T-cell (primary cell): ENCODE data around the gene TMEM30B. TPM values are rescaled to one million over a fixed set of nuclear protein-coding genes. Genes with fewer than 3 reads are reported as not detected.

Experiments used
- ATAC-seq, 4 experiments: fragments of 200-7000 bp in 3 of 4; fragments of 150-1000 bp in 1 of 4; cut with Tn5 transposase; replicated peaks in 1 of 4; 1 replicate in 3 of 4; 2 replicates in 1 of 4; pipeline ENCODE4 v1.10.0; 2021; ENCODE audit warnings: moderate library complexity in 3 of 4, mild to moderate bottlenecking in 2 of 4, moderate number of reproducible peaks in 1 of 4
- CTCF ChIA-PET, 2 donors: fragments of 300-600 bp; sonication (Branson Sonifier 250); formaldehyde crosslinking; loops; one replicate each; lab custom pipeline; 2022; ENCODE audit warnings: antibody characterized with exemption in 2 of 2; lab: Charles Lee
- POLR2A ChIA-PET, 2 donors: fragments of 300-600 bp; sonication (Branson Sonifier 250); formaldehyde crosslinking; loops; one replicate each; lab custom pipeline; 2022; ENCODE audit warnings: antibody characterized with exemption in 2 of 2; lab: Charles Lee
- DNase-seq, 35 experiments: peaks; one replicate each; pipeline versions ENCODE4 v3.0.0 to v3.0.0-alpha.2; 2013 to 2023
- H3K27ac ChIP-seq: one replicate; pipeline ENCODE4 v1.5.1; 2013; ENCODE audit warnings: low read length
- H3K27me3 ChIP-seq, 2 experiments: replicated peaks in 1 of 2; 1 replicate in 1 of 2; 2 replicates in 1 of 2; pipeline versions ENCODE4 v1.6.1 to v1.7.0; 2013; ENCODE audit warnings: low read length in 1 of 2, mixed read lengths in 1 of 2; ENCODE audit not compliant: control insufficient read depth in 2 of 2, insufficient read depth in 2 of 2; ENCODE audit errors: extremely low read depth in 1 of 2
- H3K36me3 ChIP-seq, 2 donors: 1 replicate in 1 of 2; 2 replicates in 1 of 2; pipeline versions ENCODE4 v1.6.1 to v1.7.0; 2013; ENCODE audit warnings: low read length in 1 of 2; ENCODE audit not compliant: control insufficient read depth in 2 of 2, insufficient read depth in 1 of 2; ENCODE audit errors: extremely low read depth in 1 of 2
- H3K4me1 ChIP-seq, 2 experiments: 1 replicate in 1 of 2; 2 replicates in 1 of 2; pipeline versions ENCODE4 v1.6.1 to v1.7.0; 2013; ENCODE audit warnings: low read length in 2 of 2, mixed read lengths in 1 of 2; ENCODE audit not compliant: insufficient read depth in 2 of 2, control insufficient read depth in 1 of 2; ENCODE audit errors: extremely low read depth in 1 of 2
- H3K4me3 ChIP-seq, 2 donors: 1 replicate in 1 of 2; 2 replicates in 1 of 2; pipeline versions ENCODE4 v1.5.1 to v1.7.0; 2013; ENCODE audit warnings: mild to moderate bottlenecking in 2 of 2, low read length in 1 of 2, moderate library complexity in 1 of 2; ENCODE audit not compliant: control insufficient read depth in 1 of 2; ENCODE audit errors: extremely low read depth in 1 of 2
- H3K9me3 ChIP-seq: 2 replicates; pipeline ENCODE4 v1.7.0; 2013
- H3K27ac Mint-ChIP-seq, 2 donors: one replicate each; pipeline ENCODE4 v1.8.0; 2020 to 2021; ENCODE audit warnings: mild to moderate bottlenecking in 2 of 2, mixed read lengths in 2 of 2
- H3K27me3 Mint-ChIP-seq, 2 donors: one replicate each; pipeline ENCODE4 v1.8.0; 2021 to 2022; ENCODE audit warnings: mixed read lengths in 2 of 2
- H3K36me3 Mint-ChIP-seq: one replicate; pipeline ENCODE4 v1.8.0; 2021; ENCODE audit warnings: mixed read lengths
- H3K4me1 Mint-ChIP-seq, 3 donors: one replicate each; pipeline ENCODE4 v1.8.0; 2020 to 2022; ENCODE audit warnings: mixed read lengths in 3 of 3, mild to moderate bottlenecking in 1 of 3
- H3K4me3 Mint-ChIP-seq, 3 donors: one replicate each; pipeline ENCODE4 v1.8.0; 2020 to 2022; ENCODE audit warnings: mild to moderate bottlenecking in 3 of 3, mixed read lengths in 3 of 3, moderate library complexity in 3 of 3
- H3K9me3 Mint-ChIP-seq, 3 donors: one replicate each; pipeline ENCODE4 v1.8.0; 2020 to 2022; ENCODE audit warnings: mixed read lengths in 3 of 3
- WGBS: methylation state at CpG from one replicate; pipeline ENCODE4 v1.1.5; 2013; ENCODE audit warnings: missing lambda C conversion rate; ENCODE audit not compliant: insufficient coverage; 5-methylcytosine and 5-hydroxymethylcytosine counted together
- total RNA-seq, 35 experiments: library from RNA in 6 of 35; stranded (reverse) in 6 of 35; fragments of 120-200 nt in 1 of 35; gene quantifications; one replicate each; pipeline versions ENCODE4 v1.2.1 to v1.2.4 and lab custom pipeline; 2013 to 2026

Gene TMEM30B
- total RNA-seq, 5 donors from 2014 or later (not counting 1 experiment from before 2014, with no cell fraction given): 2.1 to 8.6 (median 2.9) TPM

GRCh38 chr14:61326146-61326545 lies 45.0 kb upstream of the TMEM30B start:
- WGBS: no CpG with 5 or more reads among the region's 1 CpG
- no peaks in the 10 kb centered on the region for H3K27me3 ChIP-seq
- H3K4me1 ChIP-seq: peaks cover 35 to 47% of the 10 kb centered on the region in 2 experiments
- H3K36me3 ChIP-seq: peaks cover 0 to 4% of the 10 kb centered on the region in 2 donors
- Mint-ChIP-seq H3K4me1 (peaks cover 59 to 72% (median 61%) of the 10 kb centered on the region in 3 donors), H3K36me3 (peaks cover 55% of the 10 kb centered on the region), H3K27me3 (no peaks in the 10 kb centered on the region), H3K4me3 (peak overlapping the region; percentile 98 to 99 (median 99)), H3K9me3 (no peaks in the 10 kb centered on the region), H3K27ac (peak overlapping the region; percentile 95 to 96)
- peak overlapping the region; percentile 93 for H3K27ac ChIP-seq
- H3K9me3 ChIP-seq: no peaks in the 10 kb centered on the region
- ChIA-PET CTCF (interaction anchor here in 1 of 2 donors (0.6 kb wide), 1 partner anchor 21 kb away, joined by 3 read pairs; no protein-coding TSS in a partner anchor), POLR2A (interaction anchor here (0.6 to 1.1 kb wide), 4 partner anchors 10 to 74 kb away, joined by 3 to 16 read pairs (median 4); no protein-coding TSS in a partner anchor)
- H3K4me3 ChIP-seq: peak overlapping the region in 1 of 2 donors; percentile 29
- ATAC-seq (no peak), DNase-seq (peak in 1 of 35 experiments; percentile 35)

GRCh38 chr14:61325166-61325565 lies 44.0 kb upstream of the TMEM30B start:
- H3K4me3 ChIP-seq: peak overlapping the region; percentile 26 to 98
- H3K4me1 ChIP-seq: peaks cover 34 to 40% of the 10 kb centered on the region in 2 experiments
- no peaks in the 10 kb centered on the region for H3K9me3 Mint-ChIP-seq
- no peaks in the 10 kb centered on the region for H3K9me3 ChIP-seq
- H3K36me3 ChIP-seq: peaks cover 0 to 4% of the 10 kb centered on the region in 2 donors
- H3K27ac ChIP-seq: peak overlapping the region; percentile 93
- ChIA-PET POLR2A (interaction anchor here in 1 of 2 donors (0.6 to 1.0 kb wide), 3 partner anchors 9 to 12 kb away, joined by 3 to 4 read pairs (median 3); no protein-coding TSS in a partner anchor), CTCF (interaction anchor here (0.6 to 1.1 kb wide), 3 partner anchors 8 to 510 kb away, joined by 3 read pairs; no protein-coding TSS in a partner anchor)
- H3K4me1 Mint-ChIP-seq: peaks cover 57 to 65% (median 57%) of the 10 kb centered on the region in 3 donors
- no peaks in the 10 kb centered on the region for H3K27me3 ChIP-seq
- ATAC-seq: no peak
- DNase-seq: peak in 1 of 35 experiments; percentile 18
- no CpG with 5 or more reads among the region's 1 CpG for WGBS
- peak overlapping the region; percentile 95 to 96 for H3K27ac Mint-ChIP-seq
- peaks cover 50% of the 10 kb centered on the region for H3K36me3 Mint-ChIP-seq
- H3K4me3 Mint-ChIP-seq: peak overlapping the region; percentile 98 to 99 (median 99)
- H3K27me3 Mint-ChIP-seq: no peaks in the 10 kb centered on the region

- peaks cover 24 to 30% of the 10 kb centered on the region in 2 experiments for H3K4me1 ChIP-seq
- Mint-ChIP-seq H3K4me1 (peaks cover 45 to 53% (median 46%) of the 10 kb centered on the region in 3 donors), H3K27me3 (no peaks in the 10 kb centered on the region), H3K27ac (peak overlapping the region; percentile 95 to 96), H3K36me3 (peaks cover 43% of the 10 kb centered on the region), H3K9me3 (no peaks in the 10 kb centered on the region), H3K4me3 (peak overlapping the region; percentile 98 to 99 (median 99))
- CTCF ChIA-PET: interaction anchor here (0.6 to 1.4 kb wide), 4 partner anchors 13 to 55 kb away, joined by 3 to 6 read pairs (median 4); no protein-coding TSS in a partner anchor
- H3K27ac ChIP-seq: peak overlapping the region; percentile 93
- 0% methylated on average over 1 of the region's 6 CpGs for WGBS
- ATAC-seq: no peak
- H3K36me3 ChIP-seq: no peaks in the 10 kb centered on the region
- DNase-seq: peak in 2 of 35 experiments; percentile 6 to 29
- peak overlapping the region; percentile 93 to 98 for H3K4me3 ChIP-seq
- no peaks in the 10 kb centered on the region for H3K9me3 ChIP-seq
- POLR2A ChIA-PET: interaction anchor here (0.7 to 4.2 kb wide), 9 partner anchors 9 to 109 kb away, joined by 3 to 59 read pairs (median 7); no protein-coding TSS in a partner anchor
- no peaks in the 10 kb centered on the region for H3K27me3 ChIP-seq
These were observed 42.8 kb upstream of the TMEM30B start for GRCh38 chr14:61323970-61324369.

- peak overlapping the region; percentile 93 to 98 for H3K4me3 ChIP-seq
- WGBS: 1% methylated on average over 12 of the region's 13 CpGs
- Mint-ChIP-seq H3K4me1 (peaks cover 37 to 41% (median 37%) of the 10 kb centered on the region in 3 donors), H3K27ac (peak overlapping the region; percentile 95 to 96), H3K27me3 (no peaks in the 10 kb centered on the region), H3K36me3 (peaks cover 39% of the 10 kb centered on the region), H3K9me3 (no peaks in the 10 kb centered on the region), H3K4me3 (peak overlapping the region; percentile 98 to 99 (median 99))
- DNase-seq (peak in 27 of 35 experiments; percentile 29 to 70 (median 53)), ATAC-seq (peak; percentile 31 to 62 (median 38))
- H3K4me1 ChIP-seq: peaks cover 19 to 22% of the 10 kb centered on the region in 2 experiments
- no peaks in the 10 kb centered on the region for H3K36me3 ChIP-seq
- ChIA-PET POLR2A (interaction anchor here (0.5 to 4.2 kb wide), 21 partner anchors 10 to 216 kb away, joined by 3 to 59 read pairs (median 3); no protein-coding TSS in a partner anchor), CTCF (interaction anchor here in 1 of 2 donors (0.7 to 1.4 kb wide), 10 partner anchors 9 to 514 kb away, joined by 3 to 6 read pairs (median 4); no protein-coding TSS in a partner anchor)
- no peaks in the 10 kb centered on the region for H3K9me3 ChIP-seq
- H3K27ac ChIP-seq: peak overlapping the region; percentile 93
- H3K27me3 ChIP-seq: no peaks in the 10 kb centered on the region
These were observed 41.7 kb upstream of the TMEM30B start for GRCh38 chr14:61322799-61323290.

- Histone ChIP-seq H3K4me3 (peak overlapping the region; percentile 93 to 98), H3K27me3 (no peaks in the 10 kb centered on the region), H3K9me3 (no peaks in the 10 kb centered on the region), H3K27ac (peak overlapping the region; percentile 93), H3K36me3 (no peaks in the 10 kb centered on the region), H3K4me1 (peaks cover 16% of the 10 kb centered on the region in 2 experiments)
- peaks cover 32 to 35% (median 32%) of the 10 kb centered on the region in 3 donors for H3K4me1 Mint-ChIP-seq
- DNase-seq (peak in 12 of 35 experiments; percentile 11 to 59 (median 40)), ATAC-seq (peak; percentile 5 to 18 (median 11))
- peak overlapping the region; percentile 98 to 99 (median 99) for H3K4me3 Mint-ChIP-seq
- H3K27ac Mint-ChIP-seq: peak overlapping the region; percentile 95 to 96
- peaks cover 36% of the 10 kb centered on the region for H3K36me3 Mint-ChIP-seq
- H3K9me3 Mint-ChIP-seq: no peaks in the 10 kb centered on the region
- ChIA-PET CTCF (interaction anchor here (0.5 to 1.6 kb wide), 15 partner anchors 10 to 515 kb away, joined by 3 to 7 read pairs (median 4); no protein-coding TSS in a partner anchor), POLR2A (interaction anchor here (0.5 to 4.2 kb wide), 15 partner anchors 10 to 119 kb away, joined by 3 to 59 read pairs (median 3); no protein-coding TSS in a partner anchor)
- WGBS: under 1% methylated on average over 62 of the region's 63 CpGs
- H3K27me3 Mint-ChIP-seq: no peaks in the 10 kb centered on the region
These were observed 41.1 kb upstream of the TMEM30B start for GRCh38 chr14:61322011-61322798.
